Purkinje cell (primary cell): ENCODE data around the gene CTCFL. TPM values are rescaled to one million over a fixed set of nuclear protein-coding genes. Genes with fewer than 3 reads are reported as not detected.

Source experiments
- polyA plus RNA-seq: library from polyadenylated mRNA; unstranded; fragments of >200 nt; fragmentation: Nextera tagmentation; gene quantifications from 2 replicates; pipeline ENCODE4 v1.2.1, GENCODE V29; 2014

CTCFL gene, protein sequence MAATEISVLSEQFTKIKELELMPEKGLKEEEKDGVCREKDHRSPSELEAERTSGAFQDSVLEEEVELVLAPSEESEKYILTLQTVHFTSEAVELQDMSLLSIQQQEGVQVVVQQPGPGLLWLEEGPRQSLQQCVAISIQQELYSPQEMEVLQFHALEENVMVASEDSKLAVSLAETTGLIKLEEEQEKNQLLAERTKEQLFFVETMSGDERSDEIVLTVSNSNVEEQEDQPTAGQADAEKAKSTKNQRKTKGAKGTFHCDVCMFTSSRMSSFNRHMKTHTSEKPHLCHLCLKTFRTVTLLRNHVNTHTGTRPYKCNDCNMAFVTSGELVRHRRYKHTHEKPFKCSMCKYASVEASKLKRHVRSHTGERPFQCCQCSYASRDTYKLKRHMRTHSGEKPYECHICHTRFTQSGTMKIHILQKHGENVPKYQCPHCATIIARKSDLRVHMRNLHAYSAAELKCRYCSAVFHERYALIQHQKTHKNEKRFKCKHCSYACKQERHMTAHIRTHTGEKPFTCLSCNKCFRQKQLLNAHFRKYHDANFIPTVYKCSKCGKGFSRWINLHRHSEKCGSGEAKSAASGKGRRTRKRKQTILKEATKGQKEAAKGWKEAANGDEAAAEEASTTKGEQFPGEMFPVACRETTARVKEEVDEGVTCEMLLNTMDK
- 0.63 TPM in 1 of 2 replicates, not detected in the other for polyA plus RNA-seq

GRCh38 chr20:57524511-57525176 lies at the start of gene CTCFL:
CTCFL (minus strand) TSS chr20:57525140; CDS start chr20:57524205, 935 bp downstream.

DNA sequence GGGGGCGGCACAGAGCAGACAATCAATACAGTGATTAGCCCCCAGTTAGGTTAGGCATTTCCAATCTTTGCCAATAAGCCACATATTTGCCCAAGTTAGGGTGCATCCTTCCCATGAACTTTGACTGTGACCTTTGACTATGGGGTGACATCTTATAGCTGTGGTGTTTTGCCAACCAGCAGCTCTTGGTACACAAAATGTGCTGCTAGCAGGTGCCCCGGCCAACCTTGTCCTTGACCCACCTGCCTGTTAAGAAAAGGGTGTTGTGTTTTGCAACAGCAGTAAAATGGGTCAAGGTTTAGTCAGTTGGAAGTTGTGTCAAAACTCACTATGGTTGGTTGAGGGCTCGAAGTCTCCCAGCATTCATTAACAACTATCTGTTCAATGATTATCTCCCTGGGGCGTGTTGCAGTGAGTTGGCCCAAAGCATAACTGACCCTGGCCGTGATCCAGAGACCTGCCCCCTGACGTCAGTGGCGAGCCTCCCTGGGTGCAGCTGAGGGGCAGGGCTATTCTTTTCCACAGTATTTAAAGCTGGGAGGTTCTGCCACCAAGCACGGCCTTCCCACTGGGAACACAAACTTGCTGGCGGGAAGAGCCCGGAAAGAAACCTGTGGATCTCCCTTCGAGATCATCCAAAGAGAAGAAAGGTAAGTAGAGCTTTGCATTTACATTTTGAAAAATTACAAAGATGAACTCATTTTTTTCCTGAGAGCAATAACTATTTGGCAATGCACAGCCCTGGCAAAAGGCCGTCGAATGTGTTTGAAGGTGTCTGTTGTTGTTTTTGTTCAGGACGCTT lies 35.8 kb upstream of the CTCFL start, which contains the start of gene PCK1:
Gene PCK1 (plus strand): TSS at position 557 of the 802 bp plus-strand sequence. CDS start 302 bp downstream, outside the sequence.

Other genes starting within 250 kb of the CTCFL start
- gene SPO11, start 195.3 kb downstream of the CTCFL start, polyA plus RNA-seq = not detected in 2 replicates
- 17.9 and 24.6 TPM in 2 replicates for gene RAE1, start 173.9 kb downstream of the CTCFL start, polyA plus RNA-seq
- 0.25 TPM in 1 of 2 replicates, not detected in the other for gene RBM38, start 133.7 kb downstream of the CTCFL start, polyA plus RNA-seq
- gene PCK1, start 36.0 kb upstream of the CTCFL start, polyA plus RNA-seq = not detected in 2 replicates
- gene ZBP1, start 95.3 kb upstream of the CTCFL start, polyA plus RNA-seq = not detected in 2 replicates
- gene PMEPA1, start 184.9 kb upstream of the CTCFL start, polyA plus RNA-seq = 0.94 and 1.9 TPM in 2 replicates